ENCODE results near the gene METTL26.

DNA sequence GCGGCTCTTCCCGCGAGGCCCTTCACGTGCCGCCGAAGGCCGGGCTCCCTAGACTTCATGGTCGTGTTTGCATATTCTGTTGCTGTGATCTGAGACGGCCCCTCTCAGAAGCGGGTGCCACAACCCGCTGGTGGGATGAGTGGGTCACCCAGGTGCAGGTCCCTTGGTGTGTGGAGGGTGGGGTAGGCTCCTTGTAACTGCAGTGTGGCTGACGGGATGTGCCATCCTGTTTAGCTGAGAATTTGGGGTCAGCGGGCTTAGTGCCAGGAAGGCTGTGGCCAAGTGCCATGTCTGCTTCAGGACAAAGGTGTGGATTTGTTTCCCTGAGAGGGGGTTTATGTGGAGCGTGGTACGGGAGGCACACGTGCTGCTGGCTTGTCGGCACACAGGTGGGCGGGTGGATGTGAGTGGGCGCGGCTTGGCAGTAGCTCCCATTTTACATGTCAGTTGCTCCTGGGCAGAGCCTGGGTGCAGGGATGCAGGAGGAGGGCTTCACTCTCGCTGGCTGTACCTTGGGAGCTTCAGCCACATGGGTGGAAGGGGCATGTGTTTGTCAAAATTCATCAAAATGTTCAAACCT is 14.5 kb downstream of the METTL26 start:
- TF ChIP-seq, protein P1, sequence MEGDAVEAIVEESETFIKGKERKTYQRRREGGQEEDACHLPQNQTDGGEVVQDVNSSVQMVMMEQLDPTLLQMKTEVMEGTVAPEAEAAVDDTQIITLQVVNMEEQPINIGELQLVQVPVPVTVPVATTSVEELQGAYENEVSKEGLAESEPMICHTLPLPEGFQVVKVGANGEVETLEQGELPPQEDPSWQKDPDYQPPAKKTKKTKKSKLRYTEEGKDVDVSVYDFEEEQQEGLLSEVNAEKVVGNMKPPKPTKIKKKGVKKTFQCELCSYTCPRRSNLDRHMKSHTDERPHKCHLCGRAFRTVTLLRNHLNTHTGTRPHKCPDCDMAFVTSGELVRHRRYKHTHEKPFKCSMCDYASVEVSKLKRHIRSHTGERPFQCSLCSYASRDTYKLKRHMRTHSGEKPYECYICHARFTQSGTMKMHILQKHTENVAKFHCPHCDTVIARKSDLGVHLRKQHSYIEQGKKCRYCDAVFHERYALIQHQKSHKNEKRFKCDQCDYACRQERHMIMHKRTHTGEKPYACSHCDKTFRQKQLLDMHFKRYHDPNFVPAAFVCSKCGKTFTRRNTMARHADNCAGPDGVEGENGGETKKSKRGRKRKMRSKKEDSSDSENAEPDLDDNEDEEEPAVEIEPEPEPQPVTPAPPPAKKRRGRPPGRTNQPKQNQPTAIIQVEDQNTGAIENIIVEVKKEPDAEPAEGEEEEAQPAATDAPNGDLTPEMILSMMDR (conservative IDR thresholded peaks at IDR 0.05; ENCODE audit: low read depth, low read length), result no peak
- TF ChIP-seq CEBPB (IDR thresholded peaks at IDR 0.05; ENCODE audit: low read depth, low read length) (no peak), MAFK (IDR thresholded peaks at IDR 0.05; ENCODE audit: low read depth, low read length) (no peak), POLR2A (IDR thresholded peaks at IDR 0.05; ENCODE audit: low read depth, low read length) (no peak), SMC3 (IDR thresholded peaks at IDR 0.05; ENCODE audit: low read depth, low read length) (no peak), RAD21 (IDR thresholded peaks at IDR 0.05; ENCODE audit: low read length) (no peak)
- TF ChIP-seq, protein P2, sequence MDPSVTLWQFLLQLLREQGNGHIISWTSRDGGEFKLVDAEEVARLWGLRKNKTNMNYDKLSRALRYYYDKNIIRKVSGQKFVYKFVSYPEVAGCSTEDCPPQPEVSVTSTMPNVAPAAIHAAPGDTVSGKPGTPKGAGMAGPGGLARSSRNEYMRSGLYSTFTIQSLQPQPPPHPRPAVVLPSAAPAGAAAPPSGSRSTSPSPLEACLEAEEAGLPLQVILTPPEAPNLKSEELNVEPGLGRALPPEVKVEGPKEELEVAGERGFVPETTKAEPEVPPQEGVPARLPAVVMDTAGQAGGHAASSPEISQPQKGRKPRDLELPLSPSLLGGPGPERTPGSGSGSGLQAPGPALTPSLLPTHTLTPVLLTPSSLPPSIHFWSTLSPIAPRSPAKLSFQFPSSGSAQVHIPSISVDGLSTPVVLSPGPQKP (IDR thresholded peaks at IDR 0.05; ENCODE audit: borderline replicate concordance, low read depth, low read length), result no peak

All from IMR-90 (cell line).